ENCODE measurements around the gene CYP3A4.
"Not testable (repeated sequence)": the region's sequence is repeated elsewhere in the genome, so short reads cannot be mapped to it uniquely, and the experiment has no call there.

The CYP3A4 gene

GRCh38 chr7:99784007-99784406, at the start of gene CYP3A4:
Gene CYP3A4 (minus strand): TSS chr7:99784184. CDS start chr7:99784081, 103 bp downstream.
- DNase-seq: no peak

GRCh38 chr7:99833289-99833877, 49.4 kb upstream of the CYP3A4 start:
- no peak for DNase-seq

GRCh38 chr7:99831595-99831994, 47.6 kb upstream of the CYP3A4 start:
- no peak for DNase-seq

GRCh38 chr7:99829524-99830160, 45.7 kb upstream of the CYP3A4 start:
- DNase-seq: no peak

GRCh38 chr7:99828811-99829210, 44.8 kb upstream of the CYP3A4 start:
- no peak for DNase-seq

GRCh38 chr7:99827040-99827778, 43.2 kb upstream of the CYP3A4 start:
- no peak for DNase-seq

GRCh38 chr7:99825873-99826272, 41.9 kb upstream of the CYP3A4 start:
- no peak for DNase-seq

- DNase-seq: no peak
These were observed 41.5 kb upstream of the CYP3A4 start for GRCh38 chr7:99825452-99825851.

GRCh38 chr7:99824091-99824490, 40.1 kb upstream of the CYP3A4 start:
- no peak for DNase-seq

GRCh38 chr7:99822731-99823718, 39.0 kb upstream of the CYP3A4 start:
- DNase-seq: no peak

- DNase-seq: no peak
These were observed 36.5 kb upstream of the CYP3A4 start for GRCh38 chr7:99820408-99821027.

GRCh38 chr7:99808766-99809165, 24.8 kb upstream of the CYP3A4 start:
- no peak for DNase-seq

GRCh38 chr7:99806839-99807478, 23.0 kb upstream of the CYP3A4 start:
- DNase-seq: no peak

GRCh38 chr7:99805641-99806040, 21.7 kb upstream of the CYP3A4 start:
- no peak for DNase-seq

GRCh38 chr7:99803118-99803517, 19.1 kb upstream of the CYP3A4 start:
- not testable (repeated sequence) for DNase-seq

GRCh38 chr7:99801407-99801806, 17.4 kb upstream of the CYP3A4 start:
- DNase-seq: not testable (repeated sequence)

GRCh38 chr7:99798972-99799371, 15.0 kb upstream of the CYP3A4 start:
- DNase-seq: no peak

GRCh38 chr7:99795864-99796263, 11.9 kb upstream of the CYP3A4 start:
- not testable (repeated sequence) for DNase-seq

- no peak for DNase-seq
These were observed 10.9 kb upstream of the CYP3A4 start for GRCh38 chr7:99794585-99795502.

- no peak for DNase-seq
These were observed 9.5 kb upstream of the CYP3A4 start for GRCh38 chr7:99793443-99793842.

All from C1 segment of cervical spinal cord (tissue), 14 donors.